ENCODE results near the gene ARHGAP25. TPM values are rescaled to one million over a fixed set of nuclear protein-coding genes. Genes with fewer than 3 reads are reported as not detected.

ARHGAP25 gene
- total and polyA plus RNA-seq, 10 of the 15 experiments (the other 5 are each of a cell fraction or from before 2014, with no cell fraction given) = 0.15 to 1.0 (median 0.46) TPM

DNA sequence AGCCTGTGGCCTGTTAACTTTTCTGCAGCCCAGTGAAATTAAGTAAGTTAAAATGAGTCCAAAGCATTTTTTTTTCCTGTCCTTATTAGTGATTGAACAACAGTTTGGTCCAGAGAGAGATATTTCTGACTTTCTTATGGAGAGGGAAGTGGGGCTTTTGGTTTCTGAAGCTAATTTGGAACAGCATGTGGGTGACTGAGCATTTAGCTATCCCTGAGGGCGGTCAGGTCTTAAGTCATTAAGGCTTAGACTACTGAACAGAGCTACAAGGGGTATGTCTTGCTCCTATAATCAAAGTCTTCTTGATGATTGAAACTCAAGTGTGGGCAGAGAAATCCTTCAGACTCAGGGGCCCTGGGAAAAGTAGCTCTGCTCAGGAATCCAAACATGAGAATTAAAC lies 14.0 kb downstream of the ARHGAP25 start (continued):
- TF ChIP-seq, protein P1, sequence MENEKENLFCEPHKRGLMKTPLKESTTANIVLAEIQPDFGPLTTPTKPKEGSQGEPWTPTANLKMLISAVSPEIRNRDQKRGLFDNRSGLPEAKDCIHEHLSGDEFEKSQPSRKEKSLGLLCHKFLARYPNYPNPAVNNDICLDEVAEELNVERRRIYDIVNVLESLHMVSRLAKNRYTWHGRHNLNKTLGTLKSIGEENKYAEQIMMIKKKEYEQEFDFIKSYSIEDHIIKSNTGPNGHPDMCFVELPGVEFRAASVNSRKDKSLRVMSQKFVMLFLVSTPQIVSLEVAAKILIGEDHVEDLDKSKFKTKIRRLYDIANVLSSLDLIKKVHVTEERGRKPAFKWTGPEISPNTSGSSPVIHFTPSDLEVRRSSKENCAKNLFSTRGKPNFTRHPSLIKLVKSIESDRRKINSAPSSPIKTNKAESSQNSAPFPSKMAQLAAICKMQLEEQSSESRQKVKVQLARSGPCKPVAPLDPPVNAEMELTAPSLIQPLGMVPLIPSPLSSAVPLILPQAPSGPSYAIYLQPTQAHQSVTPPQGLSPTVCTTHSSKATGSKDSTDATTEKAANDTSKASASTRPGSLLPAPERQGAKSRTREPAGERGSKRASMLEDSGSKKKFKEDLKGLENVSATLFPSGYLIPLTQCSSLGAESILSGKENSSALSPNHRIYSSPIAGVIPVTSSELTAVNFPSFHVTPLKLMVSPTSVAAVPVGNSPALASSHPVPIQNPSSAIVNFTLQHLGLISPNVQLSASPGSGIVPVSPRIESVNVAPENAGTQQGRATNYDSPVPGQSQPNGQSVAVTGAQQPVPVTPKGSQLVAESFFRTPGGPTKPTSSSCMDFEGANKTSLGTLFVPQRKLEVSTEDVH (IDR thresholded peaks at IDR 0.05; ENCODE audit: low read depth, partially characterized antibody) = no peak
- TF ChIP-seq GATAD2B (conservative IDR thresholded peaks at IDR 0.05; ENCODE audit: low read depth) (no peak), FOXM1 (IDR thresholded peaks at IDR 0.05; ENCODE audit: low read depth, low read length) (no peak), FOS (IDR thresholded peaks at IDR 0.05; ENCODE audit: borderline replicate concordance, extremely low read depth, insufficient read length) (no peak), ZNF622 (IDR thresholded peaks at IDR 0.05) (no peak), NR2C2 (IDR thresholded peaks at IDR 0.05; ENCODE audit: borderline replicate concordance, control insufficient read depth, insufficient read length, low read depth) (no peak), NFXL1 (IDR thresholded peaks at IDR 0.05; ENCODE audit: borderline replicate concordance) (no peak), SUPT20H (IDR thresholded peaks at IDR 0.05; ENCODE audit: borderline replicate concordance, control insufficient read depth, low read depth, low read length) (no peak), ASH2L (IDR thresholded peaks at IDR 0.05; ENCODE audit: borderline replicate concordance, low read depth) (no peak)
- TF ChIP-seq, protein P2, sequence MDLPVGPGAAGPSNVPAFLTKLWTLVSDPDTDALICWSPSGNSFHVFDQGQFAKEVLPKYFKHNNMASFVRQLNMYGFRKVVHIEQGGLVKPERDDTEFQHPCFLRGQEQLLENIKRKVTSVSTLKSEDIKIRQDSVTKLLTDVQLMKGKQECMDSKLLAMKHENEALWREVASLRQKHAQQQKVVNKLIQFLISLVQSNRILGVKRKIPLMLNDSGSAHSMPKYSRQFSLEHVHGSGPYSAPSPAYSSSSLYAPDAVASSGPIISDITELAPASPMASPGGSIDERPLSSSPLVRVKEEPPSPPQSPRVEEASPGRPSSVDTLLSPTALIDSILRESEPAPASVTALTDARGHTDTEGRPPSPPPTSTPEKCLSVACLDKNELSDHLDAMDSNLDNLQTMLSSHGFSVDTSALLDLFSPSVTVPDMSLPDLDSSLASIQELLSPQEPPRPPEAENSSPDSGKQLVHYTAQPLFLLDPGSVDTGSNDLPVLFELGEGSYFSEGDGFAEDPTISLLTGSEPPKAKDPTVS (IDR thresholded peaks at IDR 0.05; ENCODE audit: low read depth, low read length) = no peak

All from GM12878 (cell line).